Upper lobe of left lung (tissue), 4 donors: ENCODE results near the gene ARL5C.

Experiments
- CTCF ChIP-seq, 6 experiments: fragments of 450-650 bp in 4 of 6; fragments of 200-600 bp in 2 of 6; sonication (generic) in 2 of 6; IDR thresholded peaks; one replicate each; pipeline ENCODE4 v1.5.1; 2016 to 2019; ENCODE audit warnings: antibody characterized with exemption in 6 of 6
- EP300 ChIP-seq, 4 donors: sonication (generic); formaldehyde crosslinking; IDR thresholded peaks; one replicate each; pipeline ENCODE4 v1.5.1; 2017; ENCODE audit warnings: antibody characterized with exemption in 4 of 4, control low read depth in 2 of 4
- POLR2A ChIP-seq, 4 donors: fragments of 450-650 bp; IDR thresholded peaks; one replicate each; pipeline ENCODE4 v1.5.1; 2016 to 2017; ENCODE audit warnings: antibody characterized with exemption in 4 of 4, mild to moderate bottlenecking in 2 of 4
- POLR2AphosphoS5 ChIP-seq, 2 donors: sonication (generic); formaldehyde crosslinking; IDR thresholded peaks; one replicate each; pipeline ENCODE4 v1.5.1; 2017; ENCODE audit warnings: antibody characterized with exemption in 2 of 2

GRCh38 chr17:39212841-39213480 lies 47.0 kb upstream of the ARL5C start:
- TF ChIP-seq CTCF (IDR thresholded peaks at IDR 0.05), result no peak
- TF ChIP-seq POLR2AphosphoS5 (IDR thresholded peaks at IDR 0.05), result peak in 1 of 2 donors; percentile 22
- no peak for TF ChIP-seq EP300 (IDR thresholded peaks at IDR 0.05)
- peak in 1 of 4 donors; percentile 18 for TF ChIP-seq POLR2A (IDR thresholded peaks at IDR 0.05)
